GM19043 (cell line): ENCODE results near the gene SHLD1.
A peak's percentile ranks its signal among the peaks of the same experiment; 100 is the strongest.
"Not testable (repeated sequence)": the region's sequence is repeated elsewhere in the genome, so short reads cannot be mapped to it uniquely, and the experiment has no call there.

ENCODE experiments used
- ATAC-seq: cut with Tn5 transposase; IDR thresholded peaks from one replicate; pipeline ENCODE4 v1.9.1; 2021; ENCODE audit warnings: low read depth; ENCODE audit not compliant: unreplicated experiment

The SHLD1 gene

GRCh38 chr20:5749952-5750779, at the start of gene SHLD1:
TSS of gene SHLD1 (plus strand) at chr20:5750401. CDS start at chr20:5772866, 22,465 bp downstream.
- peak; percentile 92 for ATAC-seq

- not testable (repeated sequence) for ATAC-seq
Observed at GRCh38 chr20:5702339-5702738, 47.9 kb upstream of the SHLD1 start.

GRCh38 chr20:5703681-5704101, 46.5 kb upstream of the SHLD1 start:
- no peak for ATAC-seq

- no peak for ATAC-seq
Observed at GRCh38 chr20:5705827-5706226, 44.4 kb upstream of the SHLD1 start.

DNA sequence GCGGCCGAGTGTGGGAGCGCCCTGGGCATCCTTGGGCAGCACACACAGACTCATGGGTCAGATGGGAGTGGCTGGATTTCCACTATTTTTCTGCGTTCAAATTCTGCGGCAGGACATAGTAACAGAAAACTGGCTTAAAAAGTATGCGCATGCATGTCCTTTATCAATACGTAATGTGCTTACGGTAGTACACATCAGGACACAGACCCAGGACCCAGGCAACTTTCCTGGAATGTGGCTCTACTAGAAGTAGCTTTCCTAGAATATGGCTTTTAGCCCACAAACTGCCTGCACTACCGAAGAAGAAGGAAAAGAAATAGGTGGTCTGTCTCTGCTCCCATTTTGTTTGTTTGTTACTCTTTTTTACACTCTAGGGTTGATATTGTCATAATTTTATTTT, 43.4 kb upstream of the SHLD1 start:
- ATAC-seq = no peak

DNA sequence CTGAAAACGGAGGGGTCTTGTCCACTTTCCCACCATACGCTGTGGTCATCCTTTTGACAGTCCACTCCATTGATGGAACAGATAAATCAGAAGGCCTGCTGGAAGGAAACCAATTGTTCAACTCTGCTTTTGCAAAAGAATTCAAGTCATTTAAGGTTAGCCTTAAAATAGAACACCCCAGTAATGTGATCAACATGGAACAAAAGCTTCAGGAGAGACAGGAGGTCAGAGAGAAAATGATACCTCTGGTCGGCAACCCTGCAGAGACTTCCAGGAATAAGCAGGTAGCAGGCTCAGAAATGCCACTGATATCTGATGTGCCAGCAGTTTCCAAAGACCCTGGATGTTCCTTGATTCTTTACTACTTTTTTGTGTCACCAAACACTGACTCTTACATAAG, 39.6 kb upstream of the SHLD1 start:
- no peak for ATAC-seq

DNA sequence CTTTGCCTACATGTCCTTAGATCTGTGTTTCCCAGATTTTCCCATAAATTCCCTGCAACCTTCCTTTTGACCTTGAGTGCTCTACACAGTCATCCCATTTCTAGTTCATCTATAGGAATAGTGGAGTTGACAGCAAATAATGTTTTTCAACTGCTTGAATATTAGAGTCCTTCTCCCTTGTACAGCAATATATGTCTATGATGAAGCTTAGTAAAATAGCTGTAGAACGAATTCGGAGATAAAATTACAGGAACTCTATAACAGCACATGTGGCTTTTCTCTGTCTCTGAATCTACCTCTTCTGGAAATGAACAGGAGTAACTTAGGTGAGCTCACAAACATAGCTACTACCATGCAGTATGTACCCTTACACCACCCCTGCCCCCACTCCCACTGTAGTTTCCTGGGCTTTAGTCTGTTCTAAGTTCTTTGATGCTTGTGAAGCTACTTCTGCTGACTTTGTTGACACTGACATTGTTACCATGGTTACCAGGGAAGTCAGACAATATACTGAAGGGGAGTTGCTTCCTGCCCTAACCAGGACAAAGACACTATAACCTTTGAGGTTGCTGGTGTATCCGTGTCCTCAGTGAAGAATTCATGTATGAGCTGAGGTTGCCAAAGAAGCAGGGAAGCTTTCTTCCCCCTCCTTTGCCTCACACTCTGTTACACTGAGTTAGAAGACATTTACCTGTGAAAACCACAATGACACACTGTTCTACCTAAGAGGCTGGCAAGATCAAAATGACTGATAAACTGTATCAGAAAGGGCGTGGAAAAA, 35.8 kb upstream of the SHLD1 start:
- ATAC-seq = no peak

GRCh38 chr20:5715071-5715841, 34.9 kb upstream of the SHLD1 start:
- ATAC-seq = no peak

GRCh38 chr20:5716953-5717352, 33.2 kb upstream of the SHLD1 start:
- ATAC-seq = no peak

DNA sequence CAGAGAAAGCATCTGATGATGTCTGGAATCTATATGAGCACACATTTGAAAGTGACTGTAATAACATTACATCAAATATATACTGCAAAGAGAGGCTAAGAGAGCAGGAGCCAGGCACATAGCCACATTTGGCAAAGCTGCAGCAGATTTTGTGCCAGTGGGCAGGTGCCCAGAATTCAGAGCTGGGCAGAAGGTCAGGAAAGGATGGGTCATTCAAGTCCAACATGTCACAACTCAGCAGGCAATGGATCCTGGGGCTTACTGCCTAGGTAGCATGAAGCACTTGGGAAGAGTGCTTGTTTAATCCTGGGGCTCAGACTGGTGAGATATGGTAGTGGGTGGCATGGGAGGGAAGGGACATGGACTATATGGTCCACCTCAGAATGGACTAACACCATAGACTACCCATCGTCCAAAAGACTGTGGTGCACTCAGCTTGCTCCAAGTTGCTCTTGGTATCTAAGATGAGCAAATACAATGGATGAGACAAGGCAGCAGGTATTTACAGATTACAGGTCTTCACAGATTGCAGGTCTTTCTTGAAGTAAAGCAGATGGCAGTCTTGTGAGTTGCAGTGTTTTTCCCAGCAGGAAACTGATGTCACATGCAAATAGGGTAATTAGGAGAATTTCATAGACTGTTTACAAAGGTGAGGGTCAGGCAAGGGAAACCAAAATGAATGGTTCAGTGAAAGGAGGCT, 31.2 kb upstream of the SHLD1 start:
- ATAC-seq = no peak

DNA sequence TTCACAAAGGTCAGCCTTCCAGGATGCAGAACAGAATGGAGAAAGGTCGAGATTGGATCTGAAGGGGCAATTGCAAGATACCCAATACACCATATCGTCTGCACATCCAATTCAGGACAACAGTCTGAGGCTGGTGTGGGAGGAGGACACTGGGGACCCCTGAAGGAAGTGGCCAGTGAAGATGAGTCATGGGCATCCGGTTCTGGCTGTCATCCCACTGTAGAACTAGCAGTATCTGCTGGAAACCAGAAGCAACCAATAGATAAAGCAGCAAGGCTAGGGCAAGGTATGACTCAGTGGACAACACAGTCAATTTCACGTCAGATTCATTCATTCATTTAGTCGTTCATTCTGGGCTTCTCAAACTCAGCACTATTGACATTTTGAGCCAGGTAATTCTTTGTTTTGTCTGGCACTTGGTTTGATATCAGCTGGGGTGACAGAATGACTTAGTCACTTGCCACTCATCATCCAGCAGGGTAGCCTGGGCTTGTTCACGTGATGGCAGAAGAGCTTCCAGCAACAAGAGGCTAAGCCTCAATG, 30.3 kb upstream of the SHLD1 start:
- no peak for ATAC-seq

DNA sequence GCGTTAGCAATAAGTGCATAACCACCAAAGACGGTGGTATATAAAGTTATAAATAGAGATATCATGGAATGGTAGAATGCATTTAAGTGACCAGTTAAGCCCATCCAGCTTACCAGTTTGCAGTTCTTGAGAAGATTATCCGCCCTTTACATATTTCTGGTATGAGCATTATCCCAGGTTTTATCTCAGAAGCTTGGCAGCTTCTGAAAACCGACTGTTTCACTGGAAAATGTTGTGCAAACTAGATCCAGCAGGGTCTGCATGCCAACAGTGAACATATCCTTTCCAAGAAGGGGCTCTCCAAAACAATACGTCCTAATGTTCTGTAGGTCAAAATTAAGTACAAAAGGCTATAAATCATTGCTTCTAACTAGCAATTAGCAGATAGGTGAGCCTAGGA, 29.5 kb upstream of the SHLD1 start:
- ATAC-seq = no peak

- ATAC-seq = not testable (repeated sequence)
Observed at GRCh38 chr20:5721356-5721755, 28.8 kb upstream of the SHLD1 start.

DNA sequence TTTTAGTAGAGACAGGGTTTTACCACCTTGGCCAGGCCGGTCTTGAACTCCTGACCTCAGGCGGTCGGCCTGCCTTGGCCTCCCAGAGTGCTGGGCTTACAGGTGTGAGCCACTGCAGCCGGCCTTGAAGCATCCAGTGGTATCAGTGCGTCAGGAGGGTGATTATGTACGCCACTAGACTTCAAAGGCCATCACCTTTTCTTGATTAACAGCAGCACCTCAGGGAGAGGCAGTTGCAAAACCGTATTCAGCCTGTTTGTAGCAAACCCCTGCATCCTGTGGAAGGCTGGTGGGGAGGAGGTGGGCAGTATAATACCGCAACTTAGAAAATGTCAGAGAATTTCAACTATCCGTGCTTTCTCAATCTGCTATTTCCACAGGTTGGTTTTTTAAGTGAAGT, 27.3 kb upstream of the SHLD1 start:
- ATAC-seq = no peak

DNA sequence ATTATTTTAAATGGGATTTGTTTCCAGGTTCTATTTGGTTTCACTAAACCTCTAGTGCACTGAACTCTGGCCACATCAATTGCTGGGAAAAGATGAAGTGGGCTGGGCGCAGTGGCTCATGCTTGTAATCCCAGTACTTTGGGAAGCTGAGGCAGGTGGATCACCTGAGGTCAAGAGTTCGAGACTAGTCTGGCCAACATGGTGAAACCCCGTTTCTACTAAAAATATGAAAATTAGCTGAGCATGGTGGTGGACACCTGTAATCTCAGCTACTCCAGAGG, 25.1 kb upstream of the SHLD1 start:
- not testable (repeated sequence) for ATAC-seq

DNA sequence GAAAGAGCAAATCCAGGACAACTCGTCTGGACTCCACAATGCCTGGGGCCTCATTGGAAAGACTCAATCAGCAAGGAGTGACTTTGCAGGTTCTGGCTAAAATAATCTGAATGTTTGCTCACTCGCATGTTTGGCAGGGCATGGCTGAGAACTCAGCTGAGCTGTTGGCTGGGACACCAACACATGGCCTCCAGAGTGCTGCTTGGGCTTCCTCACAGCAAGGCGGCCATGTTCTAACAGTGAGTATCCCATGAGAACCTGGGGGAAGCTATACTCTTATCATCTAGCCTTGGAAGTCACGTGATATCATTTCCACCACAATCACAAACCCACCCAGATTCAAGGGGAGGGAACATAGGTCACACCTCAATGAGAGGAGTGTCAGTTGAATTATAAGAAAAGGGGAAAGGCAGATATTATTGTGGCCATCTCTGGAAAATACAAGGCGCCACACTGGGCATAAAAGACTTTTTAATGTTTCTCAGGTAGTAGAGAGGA, 23.1 kb upstream of the SHLD1 start:
- no peak for ATAC-seq

DNA sequence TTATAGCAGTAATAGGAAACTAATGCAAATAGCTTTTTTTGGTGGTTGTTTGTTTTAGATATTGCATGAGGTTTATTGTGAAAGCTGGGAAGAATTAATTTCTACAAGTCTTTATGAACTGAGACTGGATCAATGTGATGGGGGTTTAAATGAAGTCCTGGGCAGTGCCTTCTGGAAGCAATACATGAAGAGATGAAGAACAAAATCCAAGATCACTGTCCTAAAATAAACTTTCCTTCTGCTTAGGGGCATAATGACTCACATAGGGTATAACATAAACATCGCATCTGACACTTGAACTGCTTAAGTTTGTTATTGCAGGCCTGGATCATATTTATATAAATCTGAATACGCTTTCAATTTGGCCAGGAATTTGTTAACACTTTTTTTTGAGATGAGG, 20.9 kb upstream of the SHLD1 start:
- no peak for ATAC-seq

DNA sequence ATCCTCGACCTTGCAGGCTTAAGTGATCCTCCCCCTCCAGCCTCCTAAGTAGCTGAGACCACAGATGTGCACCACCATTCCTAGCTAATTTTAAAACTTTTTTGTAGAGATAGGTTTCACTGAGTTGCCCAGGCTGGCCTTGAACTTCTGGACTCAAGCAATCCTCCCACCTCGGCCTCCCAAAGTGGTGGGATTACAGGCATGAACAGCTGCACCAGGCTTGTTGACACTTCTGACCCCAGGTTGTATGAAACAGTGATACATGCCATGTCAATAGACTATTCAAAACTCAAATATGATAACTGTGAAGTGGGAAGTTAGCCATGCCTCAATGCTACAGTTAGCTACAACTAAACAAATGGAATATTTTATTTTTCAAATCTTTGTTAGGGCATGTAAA, 20.1 kb upstream of the SHLD1 start:
- ATAC-seq = no peak

- no peak for ATAC-seq
Observed at GRCh38 chr20:5731753-5732366, 18.3 kb upstream of the SHLD1 start.

GRCh38 chr20:5734602-5735001, 15.6 kb upstream of the SHLD1 start:
- no peak for ATAC-seq
